Measurements from ENCODE around the gene NSF.
"Not testable (repeated sequence)": the region's sequence is repeated elsewhere in the genome, so short reads cannot be mapped to it uniquely, and the experiment has no call there.

Gene NSF

GRCh38 chr17:46591332-46591731, 863 bp downstream of the NSF start:
- H3K4me1 ChIP-seq (ENCODE audit: control insufficient read depth, insufficient read depth, low read length, poor library complexity, severe bottlenecking); H3K36me3 ChIP-seq (ENCODE audit: control insufficient read depth, insufficient read depth, low read length); H3K9me3 ChIP-seq (ENCODE audit: control insufficient read depth, low read length); H3K27ac ChIP-seq (ENCODE audit: low read depth, low read length, severe bottlenecking); H3K4me3 ChIP-seq (ENCODE audit: extremely low read depth, insufficient read depth, low read length, poor library complexity, severe bottlenecking): not testable (repeated sequence)
- WGBS, 2 experiments (ENCODE audit: insufficient coverage in 2 of 2) = no CpG with 5 or more reads among the region's 7 CpGs

GRCh38 chr17:46598344-46598931, 8.0 kb downstream of the NSF start:
- H3K4me1 ChIP-seq (ENCODE audit: control insufficient read depth, insufficient read depth, low read length, poor library complexity, severe bottlenecking); H3K9me3 ChIP-seq (ENCODE audit: control insufficient read depth, low read length); H3K36me3 ChIP-seq (ENCODE audit: control insufficient read depth, insufficient read depth, low read length); H3K4me3 ChIP-seq (ENCODE audit: extremely low read depth, insufficient read depth, low read length, poor library complexity, severe bottlenecking); H3K27ac ChIP-seq (ENCODE audit: low read depth, low read length, severe bottlenecking): not testable (repeated sequence)
- no CpG with 5 or more reads among the region's 3 CpGs for WGBS, 2 experiments (ENCODE audit: insufficient coverage in 2 of 2)

GRCh38 chr17:46600767-46601166, 10.3 kb downstream of the NSF start:
- not testable (repeated sequence) for H3K4me1 ChIP-seq (ENCODE audit: control insufficient read depth, insufficient read depth, low read length, poor library complexity, severe bottlenecking); H3K27ac ChIP-seq (ENCODE audit: low read depth, low read length, severe bottlenecking); H3K4me3 ChIP-seq (ENCODE audit: extremely low read depth, insufficient read depth, low read length, poor library complexity, severe bottlenecking); H3K36me3 ChIP-seq (ENCODE audit: control insufficient read depth, insufficient read depth, low read length); H3K9me3 ChIP-seq (ENCODE audit: control insufficient read depth, low read length)
- no CpG with 5 or more reads among the region's 3 CpGs for WGBS, 2 experiments (ENCODE audit: insufficient coverage in 2 of 2)

GRCh38 chr17:46603125-46603524, 12.7 kb downstream of the NSF start:
- not testable (repeated sequence) for H3K36me3 ChIP-seq (ENCODE audit: control insufficient read depth, insufficient read depth, low read length); H3K4me1 ChIP-seq (ENCODE audit: control insufficient read depth, insufficient read depth, low read length, poor library complexity, severe bottlenecking); H3K27ac ChIP-seq (ENCODE audit: low read depth, low read length, severe bottlenecking); H3K9me3 ChIP-seq (ENCODE audit: control insufficient read depth, low read length); H3K4me3 ChIP-seq (ENCODE audit: extremely low read depth, insufficient read depth, low read length, poor library complexity, severe bottlenecking)

- no CpG with 5 or more reads among the region's 2 CpGs for WGBS, 2 experiments (ENCODE audit: insufficient coverage in 2 of 2)
- H3K27ac ChIP-seq (ENCODE audit: low read depth, low read length, severe bottlenecking); H3K4me3 ChIP-seq (ENCODE audit: extremely low read depth, insufficient read depth, low read length, poor library complexity, severe bottlenecking); H3K4me1 ChIP-seq (ENCODE audit: control insufficient read depth, insufficient read depth, low read length, poor library complexity, severe bottlenecking); H3K36me3 ChIP-seq (ENCODE audit: control insufficient read depth, insufficient read depth, low read length); H3K9me3 ChIP-seq (ENCODE audit: control insufficient read depth, low read length): not testable (repeated sequence)
Measured at GRCh38 chr17:46611304-46611703, 20.8 kb downstream of the NSF start.

GRCh38 chr17:46613876-46614275, 23.4 kb downstream of the NSF start:
- H3K27ac ChIP-seq (ENCODE audit: low read depth, low read length, severe bottlenecking); H3K9me3 ChIP-seq (ENCODE audit: control insufficient read depth, low read length); H3K4me1 ChIP-seq (ENCODE audit: control insufficient read depth, insufficient read depth, low read length, poor library complexity, severe bottlenecking); H3K4me3 ChIP-seq (ENCODE audit: extremely low read depth, insufficient read depth, low read length, poor library complexity, severe bottlenecking); H3K36me3 ChIP-seq (ENCODE audit: control insufficient read depth, insufficient read depth, low read length): not testable (repeated sequence)
- WGBS, 2 experiments (ENCODE audit: insufficient coverage in 2 of 2) = no CpG with 5 or more reads among the region's 1 CpG

GRCh38 chr17:46617121-46617520, 26.7 kb downstream of the NSF start:
- not testable (repeated sequence) for H3K9me3 ChIP-seq (ENCODE audit: control insufficient read depth, low read length); H3K4me1 ChIP-seq (ENCODE audit: control insufficient read depth, insufficient read depth, low read length, poor library complexity, severe bottlenecking); H3K27ac ChIP-seq (ENCODE audit: low read depth, low read length, severe bottlenecking); H3K4me3 ChIP-seq (ENCODE audit: extremely low read depth, insufficient read depth, low read length, poor library complexity, severe bottlenecking); H3K36me3 ChIP-seq (ENCODE audit: control insufficient read depth, insufficient read depth, low read length)
- WGBS, 2 experiments (ENCODE audit: insufficient coverage in 2 of 2) = no CpG with 5 or more reads among the region's 3 CpGs

GRCh38 chr17:46618975-46619374, 28.5 kb downstream of the NSF start:
- H3K36me3 ChIP-seq (ENCODE audit: control insufficient read depth, insufficient read depth, low read length); H3K4me1 ChIP-seq (ENCODE audit: control insufficient read depth, insufficient read depth, low read length, poor library complexity, severe bottlenecking); H3K9me3 ChIP-seq (ENCODE audit: control insufficient read depth, low read length); H3K4me3 ChIP-seq (ENCODE audit: extremely low read depth, insufficient read depth, low read length, poor library complexity, severe bottlenecking); H3K27ac ChIP-seq (ENCODE audit: low read depth, low read length, severe bottlenecking): not testable (repeated sequence)
- WGBS, 2 experiments (ENCODE audit: insufficient coverage in 2 of 2) = no CpG with 5 or more reads among the region's 1 CpG

- WGBS, 2 experiments (ENCODE audit: insufficient coverage in 2 of 2) = no CpG with 5 or more reads among the region's 2 CpGs
- not testable (repeated sequence) for H3K9me3 ChIP-seq (ENCODE audit: control insufficient read depth, low read length); H3K4me3 ChIP-seq (ENCODE audit: extremely low read depth, insufficient read depth, low read length, poor library complexity, severe bottlenecking); H3K4me1 ChIP-seq (ENCODE audit: control insufficient read depth, insufficient read depth, low read length, poor library complexity, severe bottlenecking); H3K36me3 ChIP-seq (ENCODE audit: control insufficient read depth, insufficient read depth, low read length); H3K27ac ChIP-seq (ENCODE audit: low read depth, low read length, severe bottlenecking)
Measured at GRCh38 chr17:46623790-46624189, 33.3 kb downstream of the NSF start.

- H3K36me3 ChIP-seq (ENCODE audit: control insufficient read depth, insufficient read depth, low read length); H3K4me3 ChIP-seq (ENCODE audit: extremely low read depth, insufficient read depth, low read length, poor library complexity, severe bottlenecking); H3K4me1 ChIP-seq (ENCODE audit: control insufficient read depth, insufficient read depth, low read length, poor library complexity, severe bottlenecking); H3K9me3 ChIP-seq (ENCODE audit: control insufficient read depth, low read length); H3K27ac ChIP-seq (ENCODE audit: low read depth, low read length, severe bottlenecking): not testable (repeated sequence)
- no CpG with 5 or more reads among the region's 5 CpGs for WGBS, 2 experiments (ENCODE audit: insufficient coverage in 2 of 2)
Measured at GRCh38 chr17:46624726-46625125, 34.3 kb downstream of the NSF start.

- not testable (repeated sequence) for H3K4me3 ChIP-seq (ENCODE audit: extremely low read depth, insufficient read depth, low read length, poor library complexity, severe bottlenecking); H3K9me3 ChIP-seq (ENCODE audit: control insufficient read depth, low read length); H3K27ac ChIP-seq (ENCODE audit: low read depth, low read length, severe bottlenecking); H3K36me3 ChIP-seq (ENCODE audit: control insufficient read depth, insufficient read depth, low read length); H3K4me1 ChIP-seq (ENCODE audit: control insufficient read depth, insufficient read depth, low read length, poor library complexity, severe bottlenecking)
- no CpG with 5 or more reads among the region's 2 CpGs for WGBS, 2 experiments (ENCODE audit: insufficient coverage in 2 of 2)
Measured at GRCh38 chr17:46627452-46627851, 37.0 kb downstream of the NSF start.
